Skeletal muscle tissue (tissue), 4 donors: Measurements from ENCODE around the gene PCDHGC3. TPM values are rescaled to one million over a fixed set of nuclear protein-coding genes. Genes with fewer than 3 reads are reported as not detected.
A peak's percentile ranks its signal among the peaks of the same experiment; 100 is the strongest.

ENCODE experiments used
- H3K27ac ChIP-seq: one replicate; pipeline ENCODE4 v1.7.0; 2013; ENCODE audit warnings: mild to moderate bottlenecking, low read depth, low read length, inconsistent platforms
- H3K27me3 ChIP-seq, 3 donors: one replicate each; pipeline ENCODE4 v1.7.0; 2013; ENCODE audit warnings: low read length in 3 of 3; ENCODE audit not compliant: control insufficient read depth in 3 of 3, insufficient read depth in 3 of 3
- H3K36me3 ChIP-seq, 3 donors: one replicate each; pipeline ENCODE4 v1.7.0; 2013; ENCODE audit warnings: low read length in 3 of 3; ENCODE audit not compliant: control insufficient read depth in 3 of 3, insufficient read depth in 3 of 3
- H3K4me1 ChIP-seq, 3 donors: one replicate each; pipeline ENCODE4 v1.7.0; 2013; ENCODE audit warnings: low read length in 3 of 3, mild to moderate bottlenecking in 3 of 3; ENCODE audit not compliant: control insufficient read depth in 3 of 3, insufficient read depth in 3 of 3
- H3K4me3 ChIP-seq, 3 donors: one replicate each; pipeline ENCODE4 v1.7.0; 2013; ENCODE audit warnings: low read length in 3 of 3
- H3K9ac ChIP-seq, 3 donors: one replicate each; pipeline ENCODE4 v1.7.0; 2013; ENCODE audit warnings: low read length in 3 of 3, mild to moderate bottlenecking in 3 of 3, moderate library complexity in 2 of 3, low read depth in 1 of 3
- H3K9me3 ChIP-seq, 3 donors: one replicate each; pipeline ENCODE4 v1.7.0; 2013; ENCODE audit warnings: low read length in 3 of 3; ENCODE audit not compliant: control insufficient read depth in 3 of 3
- total RNA-seq: library from RNA; depleted of rRNA; stranded (reverse); fragments of >200 nt; gene quantifications from one replicate; pipeline ENCODE4 v1.2.3, GENCODE V29; 2014
- donor health status: Osteomylitis.

Gene PCDHGC3
- total RNA-seq, 1 donor from 2014 or later = 38.1 TPM

DNA sequence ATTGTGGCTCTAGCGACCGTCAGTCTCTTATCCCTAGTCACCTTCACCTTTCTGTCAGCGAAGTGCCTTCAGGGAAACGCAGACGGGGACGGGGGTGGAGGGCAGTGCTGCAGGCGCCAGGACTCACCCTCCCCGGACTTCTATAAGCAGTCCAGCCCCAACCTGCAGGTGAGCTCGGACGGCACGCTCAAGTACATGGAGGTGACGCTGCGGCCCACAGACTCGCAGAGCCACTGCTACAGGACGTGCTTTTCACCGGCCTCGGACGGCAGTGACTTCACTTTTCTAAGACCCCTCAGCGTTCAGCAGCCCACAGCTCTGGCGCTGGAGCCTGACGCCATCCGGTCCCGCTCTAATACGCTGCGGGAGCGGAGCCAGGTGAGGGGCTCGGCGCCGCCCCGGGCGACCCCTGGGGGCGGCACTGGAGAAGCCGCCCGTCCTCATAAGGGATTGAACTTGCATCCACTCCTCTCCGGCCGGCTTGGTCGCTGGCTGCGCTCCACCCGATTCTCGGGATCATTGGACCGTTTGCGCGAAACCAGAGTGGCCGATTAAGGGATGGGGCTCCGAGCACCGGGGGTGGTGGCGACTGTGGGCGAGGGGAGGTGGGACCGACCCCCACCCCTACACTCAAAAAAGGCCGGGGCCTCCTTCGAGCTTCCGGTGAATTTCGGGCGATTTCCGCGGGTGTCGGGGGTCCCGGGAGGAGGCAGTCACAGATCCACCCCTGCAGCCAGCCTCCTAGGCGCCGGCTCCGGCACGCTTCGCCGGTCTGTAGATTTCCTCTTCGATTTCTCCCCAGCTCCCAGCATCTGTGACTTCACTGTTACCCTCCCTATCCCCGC is 15.8 kb downstream of the PCDHGC3 start:
- peaks cover 11 to 25% (median 19%) of the 10 kb centered on the region in 3 donors for H3K36me3 ChIP-seq
- peaks cover 0 to 2% (median 0%) of the 10 kb centered on the region in 3 donors for H3K27me3 ChIP-seq
- H3K9ac ChIP-seq = no peak overlapping the region
- H3K4me1 ChIP-seq = peaks cover 17 to 30% (median 22%) of the 10 kb centered on the region in 3 donors
- no peak overlapping the region for H3K4me3 ChIP-seq
- no peak overlapping the region for H3K27ac ChIP-seq
- no peaks in the 10 kb centered on the region for H3K9me3 ChIP-seq

DNA sequence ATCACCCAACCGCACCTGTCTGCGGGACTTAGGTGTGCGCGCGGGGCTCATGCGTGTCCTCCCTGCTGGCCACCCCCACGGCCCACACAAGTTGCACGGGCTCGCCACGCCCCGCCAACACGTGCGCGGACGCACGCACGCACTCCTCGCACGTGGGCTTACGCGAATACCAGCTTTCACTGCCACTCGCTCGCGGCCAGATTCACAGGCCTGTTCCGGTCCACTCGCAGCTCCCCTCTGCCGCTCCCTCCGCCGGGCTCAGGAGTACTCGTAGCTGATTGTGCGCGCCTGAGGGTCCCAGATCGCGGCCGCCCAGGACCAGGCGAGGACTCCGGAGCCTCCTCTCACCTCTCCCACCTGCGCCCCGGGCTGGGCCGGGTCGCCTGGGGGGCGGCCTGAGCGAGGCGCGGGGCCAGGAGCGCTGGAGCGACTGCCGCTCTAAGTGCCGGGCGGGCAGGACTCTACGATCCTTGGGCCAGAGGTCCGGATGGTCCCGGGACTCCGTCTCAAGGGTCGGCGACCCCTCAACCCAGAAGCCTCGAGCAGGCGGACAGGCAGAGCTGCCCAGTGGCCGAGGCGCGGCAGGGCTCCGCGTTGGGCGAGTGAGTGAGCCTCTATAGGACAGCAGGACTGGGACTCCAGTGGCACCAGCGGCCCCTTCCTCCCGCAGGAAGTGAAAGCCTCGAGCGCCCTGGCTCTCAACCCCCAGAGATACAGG is 16.6 kb downstream of the PCDHGC3 start:
- no peak overlapping the region for H3K4me3 ChIP-seq
- H3K27me3 ChIP-seq = peaks cover 0 to 2% (median 0%) of the 10 kb centered on the region in 3 donors
- H3K27ac ChIP-seq = no peak overlapping the region
- peaks cover 3 to 22% (median 18%) of the 10 kb centered on the region in 3 donors for H3K36me3 ChIP-seq
- H3K9me3 ChIP-seq = no peaks in the 10 kb centered on the region
- H3K9ac ChIP-seq = no peak overlapping the region
- peaks cover 14 to 22% (median 15%) of the 10 kb centered on the region in 3 donors for H3K4me1 ChIP-seq

DNA sequence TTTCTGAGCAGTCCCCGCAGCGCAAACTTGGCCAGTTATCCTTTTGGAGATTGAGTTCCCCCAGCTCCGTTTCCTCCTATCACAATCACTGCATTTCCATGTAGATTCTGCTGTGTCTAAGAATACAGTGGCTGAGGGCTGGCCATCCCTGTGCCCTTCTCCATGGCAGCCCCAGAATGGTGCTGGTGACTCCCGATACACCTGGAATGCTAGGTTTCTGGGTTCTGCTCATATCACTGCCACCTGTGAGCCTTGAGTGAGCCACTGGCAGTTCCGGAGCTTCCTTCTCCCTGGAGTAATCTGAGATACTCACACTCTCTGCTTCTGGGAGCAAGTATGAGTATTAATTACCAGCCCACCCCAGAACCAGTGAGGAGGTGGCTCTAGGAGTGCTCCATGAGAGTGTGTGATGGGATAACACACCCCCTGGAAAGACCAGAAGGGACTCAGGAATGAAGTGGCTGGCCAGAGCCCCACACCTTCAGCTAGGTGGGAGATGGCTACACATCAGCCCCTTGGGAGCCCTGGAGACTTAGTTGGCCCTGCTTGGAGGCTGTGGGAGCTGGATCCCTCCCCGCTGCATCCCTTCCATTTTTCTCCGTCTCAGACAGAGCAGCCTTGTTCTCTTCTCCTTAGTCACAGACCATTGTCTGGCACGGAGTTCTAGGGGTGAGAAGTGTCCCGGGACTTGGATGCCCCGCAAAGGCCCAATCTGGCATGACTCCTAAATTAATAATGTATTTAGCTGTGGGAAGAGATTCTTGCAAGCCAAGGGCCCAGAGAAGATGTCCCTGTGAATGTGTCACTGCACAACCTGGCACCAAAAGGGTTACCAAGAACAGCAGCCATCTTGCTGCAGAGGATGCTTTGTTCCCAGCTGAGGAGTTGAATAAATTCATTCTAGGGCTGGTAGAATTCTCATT is 18.0 kb downstream of the PCDHGC3 start:
- Histone ChIP-seq H3K36me3 (peaks cover 3 to 22% (median 18%) of the 10 kb centered on the region in 3 donors), H3K4me1 (peaks cover 14 to 18% (median 15%) of the 10 kb centered on the region in 3 donors), H3K4me3 (no peak overlapping the region), H3K27me3 (peaks cover 0 to 2% (median 0%) of the 10 kb centered on the region in 3 donors), H3K9ac (peak overlapping the region in 2 of 3 donors; percentile 10 to 11), H3K9me3 (no peaks in the 10 kb centered on the region), H3K27ac (peak overlapping the region; percentile 13)

DNA sequence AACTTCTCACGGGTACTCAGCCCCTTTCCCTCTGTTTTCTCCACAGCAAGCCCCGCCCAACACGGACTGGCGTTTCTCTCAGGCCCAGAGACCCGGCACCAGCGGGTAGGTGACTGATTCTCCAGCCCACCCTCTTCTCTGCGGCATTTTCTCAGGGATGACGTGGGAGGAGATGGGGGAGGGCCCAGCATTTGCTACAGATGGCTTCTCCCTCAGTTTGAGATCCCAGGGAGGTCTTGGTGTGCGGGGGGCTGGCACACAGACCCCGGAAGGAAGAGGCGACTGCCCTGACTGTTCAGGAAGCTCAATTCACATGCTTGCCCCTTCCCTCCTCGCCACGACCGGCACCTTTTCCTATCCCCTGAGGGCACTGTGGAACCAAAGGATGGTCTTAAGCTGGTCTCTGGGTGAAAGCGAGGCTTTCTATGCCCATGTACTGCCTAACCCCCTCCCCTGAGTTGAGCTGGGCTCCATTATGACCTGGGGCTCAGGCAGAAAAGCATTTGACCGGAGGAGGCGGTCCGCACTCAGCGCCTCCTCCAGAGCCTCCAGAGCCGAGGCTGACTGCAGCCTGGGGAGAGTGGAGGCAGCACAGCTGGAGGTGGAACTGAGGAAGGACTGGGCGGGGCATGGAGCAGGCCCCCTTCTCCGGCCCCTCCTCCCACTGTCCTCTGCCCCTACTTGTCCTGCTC is 19.1 kb downstream of the PCDHGC3 start:
- H3K4me3 ChIP-seq = no peak overlapping the region
- peaks cover 0 to 2% (median 0%) of the 10 kb centered on the region in 3 donors for H3K27me3 ChIP-seq
- H3K4me1 ChIP-seq = peaks cover 14 to 18% (median 15%) of the 10 kb centered on the region in 3 donors
- H3K27ac ChIP-seq = no peak overlapping the region
- H3K36me3 ChIP-seq = peaks cover 5 to 22% (median 18%) of the 10 kb centered on the region in 3 donors
- H3K9me3 ChIP-seq = no peaks in the 10 kb centered on the region
- H3K9ac ChIP-seq = peak overlapping the region in 1 of 3 donors; percentile 8

DNA sequence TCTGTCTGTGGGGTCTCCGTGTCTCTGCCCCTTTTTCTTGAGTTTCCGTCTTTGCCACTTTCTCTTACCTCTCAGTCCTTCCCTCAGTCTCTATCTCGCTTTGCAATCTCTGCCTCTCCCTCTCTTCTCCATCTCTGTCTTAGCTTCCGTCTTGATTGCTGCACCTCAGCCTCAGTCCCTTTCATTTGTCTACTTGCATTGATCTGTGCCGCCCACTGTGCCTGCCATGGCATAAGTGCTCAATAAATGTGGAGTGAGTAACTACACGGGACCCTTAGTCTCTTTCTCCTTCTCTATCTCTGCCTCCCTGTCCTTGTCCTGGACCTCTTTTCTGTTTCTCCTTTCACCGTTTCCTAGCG is 19.7 kb downstream of the PCDHGC3 start:
- Histone ChIP-seq H3K36me3 (peaks cover 5 to 20% (median 13%) of the 10 kb centered on the region in 3 donors), H3K4me1 (peaks cover 14 to 18% (median 15%) of the 10 kb centered on the region in 3 donors), H3K9ac (no peak overlapping the region), H3K27me3 (peaks cover 0 to 2% (median 0%) of the 10 kb centered on the region in 3 donors), H3K4me3 (no peak overlapping the region), H3K9me3 (no peaks in the 10 kb centered on the region), H3K27ac (no peak overlapping the region)

DNA sequence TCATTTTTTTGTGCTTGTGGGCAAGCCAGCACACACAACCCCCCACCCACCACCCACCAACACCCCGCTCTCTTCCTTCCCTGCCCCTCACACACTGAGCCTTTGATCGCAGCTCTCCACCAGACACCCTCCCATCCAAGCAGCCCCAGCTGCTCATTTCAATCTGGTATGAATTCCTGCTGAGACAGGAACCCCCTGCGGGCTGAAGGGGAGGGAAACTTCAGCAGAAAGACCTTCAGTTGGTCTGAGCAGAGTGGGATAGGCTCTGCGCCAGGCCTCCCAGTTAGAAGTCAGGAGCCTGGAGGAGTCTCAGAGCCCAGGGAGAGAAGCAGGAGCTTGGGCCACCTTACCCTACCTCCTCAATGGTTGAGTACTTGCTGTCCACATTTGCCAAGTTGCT is 20.3 kb downstream of the PCDHGC3 start:
- no peak overlapping the region for H3K27ac ChIP-seq
- H3K4me1 ChIP-seq = peaks cover 14 to 18% (median 15%) of the 10 kb centered on the region in 3 donors
- no peaks in the 10 kb centered on the region for H3K9me3 ChIP-seq
- no peak overlapping the region for H3K4me3 ChIP-seq
- H3K27me3 ChIP-seq = no peaks in the 10 kb centered on the region
- no peak overlapping the region for H3K9ac ChIP-seq
- peaks cover 5 to 18% (median 11%) of the 10 kb centered on the region in 3 donors for H3K36me3 ChIP-seq

DNA sequence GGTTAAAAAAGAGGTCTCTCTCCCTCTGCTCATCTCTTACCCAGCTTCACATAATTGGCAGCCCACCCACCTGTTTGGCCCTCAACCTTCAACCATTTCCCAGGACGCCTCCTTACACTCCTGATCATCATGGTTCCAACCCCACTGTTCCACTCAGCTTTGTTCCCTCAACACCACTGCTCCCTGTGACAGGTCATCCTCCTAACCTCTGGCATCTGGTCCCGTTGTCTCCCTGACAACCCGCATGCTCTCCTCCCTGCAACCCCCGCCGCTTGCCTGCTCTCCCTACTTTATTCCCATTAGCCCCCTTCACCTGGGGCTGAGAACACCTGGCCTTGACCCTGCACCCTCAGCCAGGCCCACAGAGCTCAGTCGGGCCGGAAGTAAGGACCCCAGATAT is 26.0 kb downstream of the PCDHGC3 start:
- no peak overlapping the region for H3K9ac ChIP-seq
- no peak overlapping the region for H3K4me3 ChIP-seq
- H3K27me3 ChIP-seq = no peaks in the 10 kb centered on the region
- no peaks in the 10 kb centered on the region for H3K9me3 ChIP-seq
- H3K36me3 ChIP-seq = peaks cover 13 to 15% (median 14%) of the 10 kb centered on the region in 3 donors
- H3K4me1 ChIP-seq = peaks cover 4 to 10% (median 6%) of the 10 kb centered on the region in 3 donors
- no peak overlapping the region for H3K27ac ChIP-seq

DNA sequence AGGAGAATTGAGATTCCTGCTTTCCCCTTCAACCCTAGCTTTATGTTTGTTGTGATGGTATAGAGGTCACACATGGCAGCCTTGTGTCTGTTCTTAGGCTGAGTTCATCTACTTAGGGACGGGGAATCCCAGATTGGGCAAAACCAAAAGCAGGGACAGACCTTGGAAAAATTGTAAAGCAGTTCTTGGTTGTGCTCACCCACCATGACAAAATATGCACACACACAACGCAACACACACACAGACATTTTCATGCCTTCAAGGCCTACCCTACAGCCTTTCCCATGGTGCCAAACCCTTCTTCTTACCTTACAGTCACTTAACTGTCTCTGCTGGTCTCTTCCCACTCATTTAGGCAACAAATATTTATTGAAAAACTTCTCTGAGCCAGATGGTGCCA is 27.9 kb downstream of the PCDHGC3 start:
- Histone ChIP-seq H3K36me3 (peaks cover 12 to 14% (median 13%) of the 10 kb centered on the region in 3 donors), H3K4me1 (peaks cover 22 to 29% (median 24%) of the 10 kb centered on the region in 3 donors), H3K27ac (no peak overlapping the region)

DNA sequence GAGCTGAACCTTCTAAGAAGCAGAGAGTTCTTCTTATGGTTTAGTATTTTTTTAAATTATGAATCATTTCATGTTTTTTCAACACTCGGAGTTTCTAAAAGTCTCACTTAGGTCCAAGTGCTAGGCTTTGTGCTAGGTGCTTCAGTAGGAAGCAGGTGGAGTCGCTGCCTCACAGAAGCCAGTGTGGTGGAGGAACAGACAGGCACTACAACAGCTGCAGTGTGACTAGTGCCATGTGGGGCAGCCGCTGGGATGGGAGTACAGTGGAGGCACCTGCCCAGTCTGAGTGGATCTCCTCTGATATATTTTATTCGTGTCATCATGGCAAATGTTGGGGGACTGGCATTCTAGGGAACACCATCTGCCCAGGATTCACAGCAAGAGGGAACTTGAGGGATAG is 28.4 kb downstream of the PCDHGC3 start:
- H3K27ac ChIP-seq = peak overlapping the region; percentile 6
- no peak overlapping the region for H3K4me3 ChIP-seq
- no peaks in the 10 kb centered on the region for H3K27me3 ChIP-seq
- no peak overlapping the region for H3K9ac ChIP-seq
- H3K36me3 ChIP-seq = peaks cover 10 to 14% (median 11%) of the 10 kb centered on the region in 3 donors
- peaks cover 25 to 32% (median 27%) of the 10 kb centered on the region in 3 donors for H3K4me1 ChIP-seq
- no peaks in the 10 kb centered on the region for H3K9me3 ChIP-seq

More for the DNA sequence above, 27.9 kb downstream of the PCDHGC3 start:
- Histone ChIP-seq H3K4me3 (no peak overlapping the region), H3K9me3 (no peaks in the 10 kb centered on the region), H3K27me3 (no peaks in the 10 kb centered on the region), H3K9ac (no peak overlapping the region)
